HepG2 (cell line): ENCODE measurements around the gene ST3GAL2. TPM values are rescaled to one million over a fixed set of nuclear protein-coding genes. Genes with fewer than 3 reads are reported as not detected.
A peak's percentile ranks its signal among the peaks of the same experiment; 100 is the strongest.

Experiments
- ATM ChIP-seq: fragments of 450-650 bp; IDR thresholded peaks from 2 replicates; pipeline ENCODE4 v1.7.1; 2017; ENCODE audit warnings: mild to moderate bottlenecking, borderline replicate concordance
- ELF1 ChIP-seq: sonication (generic); formaldehyde crosslinking; IDR thresholded peaks from 2 replicates; pipeline ENCODE4 v1.4.0; 2020; ENCODE audit warnings: missing genetic modification reagents
- JARID2 ChIP-seq: sonication (generic); formaldehyde crosslinking; IDR thresholded peaks from 2 replicates; pipeline ENCODE4 v1.8.1; 2023; ENCODE audit warnings: missing genetic modification reagents, inconsistent platforms; ENCODE audit not compliant: insufficient replicate concordance
- MED8 ChIP-seq: sonication (generic); formaldehyde crosslinking; IDR thresholded peaks from 2 replicates; pipeline ENCODE4 v1.8.1; 2023; ENCODE audit warnings: mild to moderate bottlenecking, missing genetic modification reagents; ENCODE audit not compliant: insufficient replicate concordance
- POLR2G ChIP-seq: fragments of 200-400 bp; formaldehyde crosslinking; IDR thresholded peaks from 2 replicates; pipeline ENCODE4 v1.6.1; 2018; ENCODE audit warnings: mild to moderate bottlenecking, low read depth, low read length, moderate library complexity
- YEATS4 ChIP-seq: sonication (generic); formaldehyde crosslinking; IDR thresholded peaks from 2 replicates; pipeline ENCODE4 v1.4.0; 2020; ENCODE audit warnings: missing genetic modification reagents, borderline replicate concordance
- ZFP62 ChIP-seq: sonication (generic); formaldehyde crosslinking; IDR thresholded peaks from 2 replicates; pipeline ENCODE4 v1.4.0; 2020; ENCODE audit warnings: missing genetic modification reagents
- ZNF891 ChIP-seq: sonication (generic); formaldehyde crosslinking; IDR thresholded peaks from 2 replicates; pipeline ENCODE4 v1.5.0; 2020; ENCODE audit warnings: mild to moderate bottlenecking, missing genetic modification reagents
- polyA plus RNA-seq, 8 experiments: library from polyadenylated mRNA; depleted of rRNA in 3 of 8; stranded (reverse) in 7 of 8; unstranded in 1 of 8; fragments of >200 nt; fragmentation: Illumina TruSeq in 4 of 8; extraction: Trizol in 4 of 8; gene quantifications; 2 replicates each; pipeline versions ENCODE4 v1.2.1 to v1.2.3, GENCODE V29; 2011 to 2016; ENCODE audit warnings: low read depth in 4 of 8, missing spikeins in 1 of 8, mixed read lengths in 1 of 8; ENCODE audit not compliant: insufficient read depth in 1 of 8
- total RNA-seq, 5 experiments: library from RNA; depleted of rRNA; stranded (reverse); fragments of >200 nt; fragmentation: Illumina TruSeq; extraction: Trizol; gene quantifications; 2 replicates each; pipeline ENCODE4 v1.2.3, GENCODE V29; 2016; ENCODE audit warnings: low read depth in 1 of 5
- TF ChIP-seq, protein P1 (sequence below): IDR thresholded peaks from 2 replicates; pipeline ENCODE4 v1.6.1; 2016; ENCODE audit warnings: low read depth
- TF ChIP-seq, protein P2 (sequence below): sonication (generic); formaldehyde crosslinking; IDR thresholded peaks from 2 replicates; pipeline ENCODE4 v1.4.0; 2020; ENCODE audit warnings: missing genetic modification reagents, borderline replicate concordance
- TF ChIP-seq, protein P3 (sequence below): IDR thresholded peaks from 2 replicates; pipeline ENCODE4 v1.6.1; 2012; ENCODE audit warnings: low read depth, low read length, improper control_type of control experiment
- TF ChIP-seq, protein P4 (sequence below): sonication (generic); formaldehyde crosslinking; IDR thresholded peaks from 2 replicates; pipeline ENCODE4 v1.5.0; 2020; ENCODE audit warnings: missing genetic modification reagents
- TF ChIP-seq, protein P5 (sequence below): sonication (generic); formaldehyde crosslinking; IDR thresholded peaks from 2 replicates; pipeline ENCODE4 v1.5.0; 2020; ENCODE audit warnings: mild to moderate bottlenecking, missing genetic modification reagents

ST3GAL2 gene
- total and polyA plus RNA-seq, 2 of the 13 experiments (the other 11 are each of a cell fraction or from before 2014, with no cell fraction given), result 16.3 to 24.9 TPM

DNA sequence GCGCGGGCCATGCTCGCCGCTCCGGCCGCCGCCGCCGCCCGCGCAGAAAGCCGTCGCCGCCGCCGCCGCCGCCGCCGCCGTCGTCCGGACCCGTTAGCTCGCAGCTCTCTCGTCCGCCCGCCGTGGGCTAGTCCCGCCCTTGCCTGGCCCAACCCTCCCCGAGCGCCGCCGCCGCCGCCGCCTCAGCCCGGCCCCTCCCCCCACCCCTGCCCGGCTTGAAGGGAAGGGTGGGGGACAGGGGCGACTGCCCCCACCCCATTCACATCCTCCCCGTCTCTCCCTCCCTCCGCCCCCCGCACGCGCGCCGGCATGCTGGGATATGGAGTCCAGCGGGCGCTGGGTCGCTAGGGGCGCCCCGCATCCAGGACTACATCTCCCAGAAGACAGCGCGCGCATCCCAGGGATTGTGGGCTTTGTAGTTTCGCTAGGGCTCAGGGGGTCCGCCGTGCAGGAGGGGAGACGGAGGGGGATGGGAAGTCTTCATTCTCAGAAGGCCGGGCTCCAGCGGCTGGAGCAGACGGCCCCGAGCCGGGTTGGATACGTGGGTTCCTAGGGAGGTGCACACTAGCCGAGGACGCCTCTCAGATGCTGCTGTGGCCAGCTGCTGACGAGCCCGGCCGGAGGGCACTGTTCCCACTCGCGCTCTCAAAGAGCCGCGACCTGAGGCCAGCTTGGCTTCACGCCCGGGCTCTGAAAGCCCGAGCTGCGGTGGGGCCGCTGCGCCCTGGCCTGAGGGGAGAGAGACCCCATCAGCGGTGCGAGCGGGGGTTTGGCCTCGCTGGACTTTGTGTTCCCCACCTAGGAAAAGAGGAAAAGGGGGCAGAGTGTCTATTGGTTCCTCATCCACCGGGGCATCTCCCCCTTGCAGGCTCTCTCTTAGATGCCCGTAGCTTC, at the start of gene ST3GAL2 (continued):
- TF ChIP-seq, protein P1, sequence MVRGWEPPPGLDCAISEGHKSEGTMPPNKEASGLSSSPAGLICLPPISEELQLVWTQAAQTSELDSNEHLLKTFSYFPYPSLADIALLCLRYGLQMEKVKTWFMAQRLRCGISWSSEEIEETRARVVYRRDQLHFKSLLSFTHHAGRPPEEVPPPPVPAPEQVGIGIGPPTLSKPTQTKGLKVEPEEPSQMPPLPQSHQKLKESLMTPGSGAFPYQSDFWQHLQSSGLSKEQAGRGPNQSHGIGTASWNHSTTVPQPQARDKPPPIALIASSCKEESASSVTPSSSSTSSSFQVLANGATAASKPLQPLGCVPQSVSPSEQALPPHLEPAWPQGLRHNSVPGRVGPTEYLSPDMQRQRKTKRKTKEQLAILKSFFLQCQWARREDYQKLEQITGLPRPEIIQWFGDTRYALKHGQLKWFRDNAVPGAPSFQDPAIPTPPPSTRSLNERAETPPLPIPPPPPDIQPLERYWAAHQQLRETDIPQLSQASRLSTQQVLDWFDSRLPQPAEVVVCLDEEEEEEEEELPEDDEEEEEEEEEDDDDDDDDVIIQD, result no peak; the same call in 1 of the 2 replicates
- TF ChIP-seq ELF1 (CRISPR knock-in tag), result peak; percentile 82
- peak; percentile 8; the same call in 1 of the 2 replicates for TF ChIP-seq YEATS4 (CRISPR knock-in tag)
- TF ChIP-seq, protein P2, sequence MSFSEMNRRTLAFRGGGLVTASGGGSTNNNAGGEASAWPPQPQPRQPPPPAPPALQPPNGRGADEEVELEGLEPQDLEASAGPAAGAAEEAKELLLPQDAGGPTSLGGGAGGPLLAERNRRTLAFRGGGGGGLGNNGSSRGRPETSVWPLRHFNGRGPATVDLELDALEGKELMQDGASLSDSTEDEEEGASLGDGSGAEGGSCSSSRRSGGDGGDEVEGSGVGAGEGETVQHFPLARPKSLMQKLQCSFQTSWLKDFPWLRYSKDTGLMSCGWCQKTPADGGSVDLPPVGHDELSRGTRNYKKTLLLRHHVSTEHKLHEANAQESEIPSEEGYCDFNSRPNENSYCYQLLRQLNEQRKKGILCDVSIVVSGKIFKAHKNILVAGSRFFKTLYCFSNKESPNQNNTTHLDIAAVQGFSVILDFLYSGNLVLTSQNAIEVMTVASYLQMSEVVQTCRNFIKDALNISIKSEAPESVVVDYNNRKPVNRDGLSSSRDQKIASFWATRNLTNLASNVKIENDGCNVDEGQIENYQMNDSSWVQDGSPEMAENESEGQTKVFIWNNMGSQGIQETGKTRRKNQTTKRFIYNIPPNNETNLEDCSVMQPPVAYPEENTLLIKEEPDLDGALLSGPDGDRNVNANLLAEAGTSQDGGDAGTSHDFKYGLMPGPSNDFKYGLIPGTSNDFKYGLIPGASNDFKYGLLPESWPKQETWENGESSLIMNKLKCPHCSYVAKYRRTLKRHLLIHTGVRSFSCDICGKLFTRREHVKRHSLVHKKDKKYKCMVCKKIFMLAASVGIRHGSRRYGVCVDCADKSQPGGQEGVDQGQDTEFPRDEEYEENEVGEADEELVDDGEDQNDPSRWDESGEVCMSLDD, result peak; percentile 19; the same call in 1 of the 2 replicates
- no peak; the same call in 1 of the 2 replicates for TF ChIP-seq ZNF891
- TF ChIP-seq, protein P3, sequence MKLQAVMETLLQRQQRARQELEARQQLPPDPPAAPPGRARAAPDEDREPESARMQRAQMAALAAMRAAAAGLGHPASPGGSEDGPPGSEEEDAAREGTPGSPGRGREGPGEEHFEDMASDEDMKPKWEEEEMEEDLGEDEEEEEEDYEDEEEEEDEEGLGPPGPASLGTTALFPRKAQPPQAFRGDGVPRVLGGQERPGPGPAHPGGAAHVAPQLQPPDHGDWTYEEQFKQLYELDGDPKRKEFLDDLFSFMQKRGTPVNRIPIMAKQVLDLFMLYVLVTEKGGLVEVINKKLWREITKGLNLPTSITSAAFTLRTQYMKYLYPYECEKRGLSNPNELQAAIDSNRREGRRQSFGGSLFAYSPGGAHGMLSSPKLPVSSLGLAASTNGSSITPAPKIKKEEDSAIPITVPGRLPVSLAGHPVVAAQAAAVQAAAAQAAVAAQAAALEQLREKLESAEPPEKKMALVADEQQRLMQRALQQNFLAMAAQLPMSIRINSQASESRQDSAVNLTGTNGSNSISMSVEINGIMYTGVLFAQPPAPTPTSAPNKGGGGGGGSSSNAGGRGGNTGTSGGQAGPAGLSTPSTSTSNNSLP, result no peak
- TF ChIP-seq ATM, result no peak
- TF ChIP-seq, protein P4, sequence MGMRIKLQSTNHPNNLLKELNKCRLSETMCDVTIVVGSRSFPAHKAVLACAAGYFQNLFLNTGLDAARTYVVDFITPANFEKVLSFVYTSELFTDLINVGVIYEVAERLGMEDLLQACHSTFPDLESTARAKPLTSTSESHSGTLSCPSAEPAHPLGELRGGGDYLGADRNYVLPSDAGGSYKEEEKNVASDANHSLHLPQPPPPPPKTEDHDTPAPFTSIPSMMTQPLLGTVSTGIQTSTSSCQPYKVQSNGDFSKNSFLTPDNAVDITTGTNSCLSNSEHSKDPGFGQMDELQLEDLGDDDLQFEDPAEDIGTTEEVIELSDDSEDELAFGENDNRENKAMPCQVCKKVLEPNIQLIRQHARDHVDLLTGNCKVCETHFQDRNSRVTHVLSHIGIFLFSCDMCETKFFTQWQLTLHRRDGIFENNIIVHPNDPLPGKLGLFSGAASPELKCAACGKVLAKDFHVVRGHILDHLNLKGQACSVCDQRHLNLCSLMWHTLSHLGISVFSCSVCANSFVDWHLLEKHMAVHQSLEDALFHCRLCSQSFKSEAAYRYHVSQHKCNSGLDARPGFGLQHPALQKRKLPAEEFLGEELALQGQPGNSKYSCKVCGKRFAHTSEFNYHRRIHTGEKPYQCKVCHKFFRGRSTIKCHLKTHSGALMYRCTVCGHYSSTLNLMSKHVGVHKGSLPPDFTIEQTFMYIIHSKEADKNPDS, result peak; percentile 92
- peak; percentile 67 for TF ChIP-seq POLR2G
- TF ChIP-seq ZFP62 (CRISPR knock-in tag), result peak; percentile 100
- no peak for TF ChIP-seq JARID2
- peak; percentile 61 for TF ChIP-seq MED8 (CRISPR knock-in tag)
- TF ChIP-seq, protein P5, sequence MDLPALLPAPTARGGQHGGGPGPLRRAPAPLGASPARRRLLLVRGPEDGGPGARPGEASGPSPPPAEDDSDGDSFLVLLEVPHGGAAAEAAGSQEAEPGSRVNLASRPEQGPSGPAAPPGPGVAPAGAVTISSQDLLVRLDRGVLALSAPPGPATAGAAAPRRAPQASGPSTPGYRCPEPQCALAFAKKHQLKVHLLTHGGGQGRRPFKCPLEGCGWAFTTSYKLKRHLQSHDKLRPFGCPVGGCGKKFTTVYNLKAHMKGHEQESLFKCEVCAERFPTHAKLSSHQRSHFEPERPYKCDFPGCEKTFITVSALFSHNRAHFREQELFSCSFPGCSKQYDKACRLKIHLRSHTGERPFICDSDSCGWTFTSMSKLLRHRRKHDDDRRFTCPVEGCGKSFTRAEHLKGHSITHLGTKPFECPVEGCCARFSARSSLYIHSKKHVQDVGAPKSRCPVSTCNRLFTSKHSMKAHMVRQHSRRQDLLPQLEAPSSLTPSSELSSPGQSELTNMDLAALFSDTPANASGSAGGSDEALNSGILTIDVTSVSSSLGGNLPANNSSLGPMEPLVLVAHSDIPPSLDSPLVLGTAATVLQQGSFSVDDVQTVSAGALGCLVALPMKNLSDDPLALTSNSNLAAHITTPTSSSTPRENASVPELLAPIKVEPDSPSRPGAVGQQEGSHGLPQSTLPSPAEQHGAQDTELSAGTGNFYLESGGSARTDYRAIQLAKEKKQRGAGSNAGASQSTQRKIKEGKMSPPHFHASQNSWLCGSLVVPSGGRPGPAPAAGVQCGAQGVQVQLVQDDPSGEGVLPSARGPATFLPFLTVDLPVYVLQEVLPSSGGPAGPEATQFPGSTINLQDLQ, result peak; percentile 36; the same call in 1 of the 2 replicates
